K562 (cell line): ENCODE data around the gene SAMD8. TPM values are rescaled to one million over a fixed set of nuclear protein-coding genes. Genes with fewer than 3 reads are reported as not detected.

Source experiments
- CBX1 ChIP-seq: sonication (generic); IDR thresholded peaks from 2 replicates; pipeline ENCODE4 v1.6.1; 2016; ENCODE audit warnings: antibody characterized with exemption, low read depth, mild to moderate bottlenecking
- CHCHD3 ChIP-seq: fragments of 250-450 bp; sonication (Bioruptor Pico); IDR thresholded peaks from 2 replicates; pipeline ENCODE4 v2.1.2; 2022; ENCODE audit warnings: mild to moderate bottlenecking
- ETV5 ChIP-seq: sonication (generic); formaldehyde crosslinking; IDR thresholded peaks from 2 replicates; pipeline ENCODE4 v1.4.0; 2020; ENCODE audit warnings: low read depth, mild to moderate bottlenecking, missing genetic modification reagents
- GATAD2A ChIP-seq: fragments of 450-650 bp; IDR thresholded peaks from 2 replicates; pipeline ENCODE4 v1.6.1; 2017
- HNRNPUL1 ChIP-seq: fragments of 200-400 bp; formaldehyde crosslinking; IDR thresholded peaks from 2 replicates; pipeline ENCODE4 v1.6.1; 2017; ENCODE audit warnings: low read length
- MCM2 ChIP-seq: fragments of 450-650 bp; IDR thresholded peaks from 2 replicates; pipeline ENCODE4 v1.6.1; 2017; ENCODE audit warnings: low read depth, mild to moderate bottlenecking
- MEF2D ChIP-seq: conservative IDR thresholded peaks from 2 replicates; pipeline ENCODE4 v1.6.1; 2016; ENCODE audit warnings: low read depth, missing genetic modification characterization, missing compliant biosample characterization
- MYBL2 ChIP-seq, 2 experiments: fragments of 450-650 bp in 1 of 2; sonication (generic) in 1 of 2; formaldehyde crosslinking in 1 of 2; IDR thresholded peaks; 2 replicates each; pipeline versions ENCODE4 v1.6.1 to v1.8.1; 2017 to 2022; ENCODE audit warnings: borderline replicate concordance in 1 of 2, inconsistent platforms in 1 of 2, low read depth in 1 of 2, mild to moderate bottlenecking in 1 of 2, missing genetic modification reagents in 1 of 2, moderate library complexity in 1 of 2
- MYNN ChIP-seq, 2 experiments: sonication (generic); formaldehyde crosslinking in 1 of 2; IDR thresholded peaks; 2 replicates each; pipeline versions ENCODE4 v1.5.0 to v1.6.1; 2016 to 2020; ENCODE audit warnings: antibody characterized with exemption in 1 of 2, missing genetic modification reagents in 1 of 2
- NCOA1 ChIP-seq: fragments of 450-650 bp; IDR thresholded peaks from 2 replicates; pipeline ENCODE4 v1.6.1; 2016; ENCODE audit warnings: low read depth
- PRPF4 ChIP-seq: fragments of 200-400 bp; formaldehyde crosslinking; IDR thresholded peaks from one replicate; pipeline ENCODE4 v1.6.1; 2017; ENCODE audit warnings: low read length, low read depth, mild to moderate bottlenecking; ENCODE audit not compliant: insufficient read depth, poor library complexity, severe bottlenecking
- RBBP5 ChIP-seq: fragments of 200-600 bp; sonication (generic); IDR thresholded peaks from 2 replicates; pipeline ENCODE4 v1.6.1; 2012; ENCODE audit warnings: borderline replicate concordance, mild to moderate bottlenecking, low read length, control low read depth, inconsistent platforms; ENCODE audit not compliant: insufficient read depth, poor library complexity, severe bottlenecking
- SMAD1 ChIP-seq: fragments of 150-350 bp; IDR thresholded peaks from 2 replicates; pipeline ENCODE4 v1.6.1; 2014; ENCODE audit warnings: low read length, low read depth; ENCODE audit not compliant: partially characterized antibody
- SNIP1 ChIP-seq: fragments of 450-650 bp; IDR thresholded peaks from 2 replicates; pipeline ENCODE4 v1.7.1; 2017; ENCODE audit warnings: low read depth, mild to moderate bottlenecking
- SP2 ChIP-seq: IDR thresholded peaks from 2 replicates; pipeline ENCODE4 v1.6.1; 2011; ENCODE audit warnings: mild to moderate bottlenecking, low read depth, low read length, moderate library complexity; ENCODE audit not compliant: poor library complexity, severe bottlenecking; ENCODE audit errors: extremely low read depth
- SREBF2 ChIP-seq: sonication (generic); formaldehyde crosslinking; IDR thresholded peaks from 2 replicates; pipeline ENCODE4 v1.4.0; 2020; ENCODE audit warnings: mild to moderate bottlenecking, missing genetic modification reagents
- TBL1XR1 ChIP-seq, 2 experiments: IDR thresholded peaks; 2 replicates each; pipeline ENCODE4 v1.6.1; 2012; ENCODE audit warnings: improper control_type of control experiment in 2 of 2, low read length in 2 of 2, mild to moderate bottlenecking in 1 of 2
- TSC22D4 ChIP-seq: fragments of 450-650 bp; IDR thresholded peaks from 2 replicates; pipeline ENCODE4 v1.6.1; 2016; ENCODE audit warnings: missing genetic modification characterization, missing biosample characterization, control low read depth
- ZBTB17 ChIP-seq: fragments of 450-650 bp; formaldehyde crosslinking; IDR thresholded peaks from 2 replicates; pipeline ENCODE4 v1.4.0; 2020; ENCODE audit warnings: mild to moderate bottlenecking
- ZFP36 ChIP-seq: fragments of 150-350 bp; IDR thresholded peaks from 2 replicates; pipeline ENCODE4 v1.6.1; 2018; ENCODE audit warnings: low read length, low read depth; ENCODE audit not compliant: partially characterized antibody
- ZNF12 ChIP-seq: sonication (generic); formaldehyde crosslinking; IDR thresholded peaks from 2 replicates; pipeline ENCODE4 v1.4.0; 2020; ENCODE audit warnings: mild to moderate bottlenecking, missing genetic modification reagents
- ZNF184 ChIP-seq: sonication (generic); formaldehyde crosslinking; IDR thresholded peaks from 2 replicates; pipeline ENCODE4 v1.5.0; 2020; ENCODE audit warnings: missing genetic modification reagents
- ZNF384 ChIP-seq: IDR thresholded peaks from 2 replicates; pipeline ENCODE4 v1.6.1; 2012; ENCODE audit warnings: low read depth, low read length, improper control_type of control experiment
- polyA plus RNA-seq, 8 experiments: library from polyadenylated mRNA; depleted of rRNA in 4 of 8; stranded (reverse) in 5 of 8; unstranded in 3 of 8; fragments of >200 nt; fragmentation: Nextera tagmentation in 2 of 8; fragmentation: Illumina TruSeq in 1 of 8; extraction: Ambion mirVana in 2 of 8; extraction: Trizol in 1 of 8; gene quantifications; 2 replicates each; pipeline versions ENCODE4 v1.2.1 to v1.2.3, GENCODE V29; 2011 to 2014; ENCODE audit warnings: inconsistent platforms in 1 of 8, missing spikeins in 1 of 8
- total RNA-seq, 7 experiments: library from RNA; depleted of rRNA in 6 of 7; stranded (reverse); fragments of >200 nt in 6 of 7; fragmentation: Illumina TruSeq in 2 of 7; extraction: Trizol in 2 of 7; gene quantifications; 2 replicates each; pipeline versions ENCODE4 v1.2.1 to v1.2.3, GENCODE V29; 2011 to 2021; ENCODE audit warnings: low replicate concordance in 1 of 7
- TF ChIP-seq, protein P1 (sequence below): IDR thresholded peaks from 2 replicates; pipeline ENCODE4 v1.6.1; 2016; ENCODE audit warnings: missing genetic modification characterization, missing compliant biosample characterization
- TF ChIP-seq, protein P2 (sequence below): fragments of 150-350 bp; conservative IDR thresholded peaks from 2 replicates; pipeline ENCODE4 v1.6.1; 2014; ENCODE audit warnings: low read length

The SAMD8 gene
- total and polyA plus RNA-seq, 9 of the 15 experiments (the other 6 are each of a cell fraction or from before 2014, with no cell fraction given), result 2.7 to 16.1 (median 6.2) TPM

DNA sequence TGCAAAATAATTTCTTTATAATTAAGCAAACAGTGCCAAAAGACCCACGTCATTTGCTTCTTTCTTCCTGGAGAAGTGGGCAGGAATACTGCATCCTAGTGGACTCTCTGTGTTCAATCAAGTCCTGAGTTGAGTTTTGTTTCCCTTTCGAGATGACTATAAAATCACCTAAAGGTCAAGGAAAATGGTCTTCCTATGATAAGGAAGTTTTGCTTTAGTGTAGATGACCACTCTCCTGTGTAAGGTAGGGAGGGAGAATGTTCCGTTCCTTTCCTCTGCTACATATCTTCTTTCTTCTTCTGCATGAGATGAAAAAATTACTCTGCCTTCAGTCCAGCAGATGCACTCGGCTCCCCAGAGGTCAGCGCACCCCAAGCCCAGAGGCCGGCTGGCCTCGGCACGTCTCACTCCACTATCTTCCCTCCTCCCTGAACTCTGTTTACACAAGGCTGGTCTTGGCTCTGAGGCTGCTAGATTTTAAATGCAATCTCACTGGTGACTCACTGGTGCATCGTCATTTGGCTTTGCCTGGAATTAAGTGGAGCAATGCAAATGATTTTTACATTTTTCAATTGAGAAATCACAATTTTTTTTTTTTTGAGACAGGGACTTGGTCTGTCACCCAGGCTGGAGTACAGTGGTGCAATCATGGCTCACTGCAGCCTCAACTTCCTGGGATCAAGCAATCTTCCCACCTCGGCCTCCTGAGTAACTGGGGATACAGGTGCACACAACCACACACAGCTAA is 80.5 kb downstream of the SAMD8 start (continued):
- TF ChIP-seq ZFP36 (no peak), TSC22D4 (no peak), NCOA1 (peak; percentile 71; the same call in 1 of the 2 replicates), ZNF384 (peak; percentile 65; the same call in 1 of the 2 replicates), CHCHD3 (CRISPR knock-in tag) (no peak), MYNN (IDR thresholded peaks at IDR 0.05) (no peak), MYNN (CRISPR knock-in tag; IDR thresholded peaks at IDR 0.05) (no peak), SMAD1 (no peak), HNRNPUL1 (no peak), ZBTB17 (peak; percentile 48; the same call in 1 of the 2 replicates), ETV5 (CRISPR knock-in tag) (no peak), GATAD2A (peak; percentile 31; the same call in 1 of the 2 replicates), CBX1 (no peak), SP2 (no peak), SNIP1 (no peak), MYBL2 (IDR thresholded peaks at IDR 0.05; ENCODE audit: low read depth) (no peak; the same call in 1 of the 2 replicates), MYBL2 (CRISPR knock-in tag; IDR thresholded peaks at IDR 0.05; ENCODE audit: borderline replicate concordance) (no peak), RBBP5 (peak; percentile 43), SREBF2 (CRISPR knock-in tag) (no peak), PRPF4 (no peak), ZNF12 (CRISPR knock-in tag) (no peak), TBL1XR1 (IDR thresholded peaks at IDR 0.05; ENCODE audit: low read length in 2 of 2) (peak in 1 of 2 experiments; percentile 77; a peak in 2 of 4 replicates), MCM2 (no peak), ZNF184 (no peak), MEF2D (tag) (0 out of 2 replicates have a peak, but pooled peaks have one; percentile 38)
- TF ChIP-seq, protein P1, sequence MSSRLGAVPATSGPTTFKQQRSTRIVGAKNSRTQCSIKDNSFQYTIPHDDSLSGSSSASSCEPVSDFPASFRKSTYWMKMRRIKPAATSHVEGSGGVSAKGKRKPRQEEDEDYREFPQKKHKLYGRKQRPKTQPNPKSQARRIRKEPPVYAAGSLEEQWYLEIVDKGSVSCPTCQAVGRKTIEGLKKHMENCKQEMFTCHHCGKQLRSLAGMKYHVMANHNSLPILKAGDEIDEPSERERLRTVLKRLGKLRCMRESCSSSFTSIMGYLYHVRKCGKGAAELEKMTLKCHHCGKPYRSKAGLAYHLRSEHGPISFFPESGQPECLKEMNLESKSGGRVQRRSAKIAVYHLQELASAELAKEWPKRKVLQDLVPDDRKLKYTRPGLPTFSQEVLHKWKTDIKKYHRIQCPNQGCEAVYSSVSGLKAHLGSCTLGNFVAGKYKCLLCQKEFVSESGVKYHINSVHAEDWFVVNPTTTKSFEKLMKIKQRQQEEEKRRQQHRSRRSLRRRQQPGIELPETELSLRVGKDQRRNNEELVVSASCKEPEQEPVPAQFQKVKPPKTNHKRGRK, result no peak
- TF ChIP-seq, protein P2, sequence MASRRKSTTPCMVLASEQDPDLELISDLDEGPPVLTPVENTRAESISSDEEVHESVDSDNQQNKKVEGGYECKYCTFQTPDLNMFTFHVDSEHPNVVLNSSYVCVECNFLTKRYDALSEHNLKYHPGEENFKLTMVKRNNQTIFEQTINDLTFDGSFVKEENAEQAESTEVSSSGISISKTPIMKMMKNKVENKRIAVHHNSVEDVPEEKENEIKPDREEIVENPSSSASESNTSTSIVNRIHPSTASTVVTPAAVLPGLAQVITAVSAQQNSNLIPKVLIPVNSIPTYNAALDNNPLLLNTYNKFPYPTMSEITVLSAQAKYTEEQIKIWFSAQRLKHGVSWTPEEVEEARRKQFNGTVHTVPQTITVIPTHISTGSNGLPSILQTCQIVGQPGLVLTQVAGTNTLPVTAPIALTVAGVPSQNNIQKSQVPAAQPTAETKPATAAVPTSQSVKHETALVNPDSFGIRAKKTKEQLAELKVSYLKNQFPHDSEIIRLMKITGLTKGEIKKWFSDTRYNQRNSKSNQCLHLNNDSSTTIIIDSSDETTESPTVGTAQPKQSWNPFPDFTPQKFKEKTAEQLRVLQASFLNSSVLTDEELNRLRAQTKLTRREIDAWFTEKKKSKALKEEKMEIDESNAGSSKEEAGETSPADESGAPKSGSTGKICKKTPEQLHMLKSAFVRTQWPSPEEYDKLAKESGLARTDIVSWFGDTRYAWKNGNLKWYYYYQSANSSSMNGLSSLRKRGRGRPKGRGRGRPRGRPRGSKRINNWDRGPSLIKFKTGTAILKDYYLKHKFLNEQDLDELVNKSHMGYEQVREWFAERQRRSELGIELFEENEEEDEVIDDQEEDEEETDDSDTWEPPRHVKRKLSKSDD, result no peak
